Activated B cell treated with CpG ODN at 0.5 μM for 24 hours (primary cell): Measurements from ENCODE around the gene COG7. TPM values are rescaled to one million over a fixed set of nuclear protein-coding genes. Genes with fewer than 3 reads are reported as not detected.

Experiments
- ATAC-seq: fragments of 200-7000 bp; cut with Tn5 transposase; one replicate; pipeline ENCODE4 v1.10.0; 2021; ENCODE audit warnings: low read depth, mild to moderate bottlenecking, moderate library complexity
- CTCF ChIA-PET: fragments of 350-600 bp; sonication (Branson Sonifier 250); formaldehyde crosslinking; loops from one replicate; lab custom pipeline; 2021; ENCODE audit warnings: antibody characterized with exemption; lab: Charles Lee
- POLR2A ChIA-PET: fragments of 350-600 bp; sonication (Branson Sonifier 250); formaldehyde crosslinking; loops from one replicate; lab custom pipeline; 2021; ENCODE audit warnings: antibody characterized with exemption; lab: Charles Lee
- DNase-seq: peaks from one replicate; pipeline ENCODE4 v3.0.0; 2022
- H3K27ac Mint-ChIP-seq: one replicate; pipeline ENCODE4 v1.8.0; 2020; ENCODE audit warnings: mixed read lengths
- H3K27me3 Mint-ChIP-seq: one replicate; pipeline ENCODE4 v1.8.0; 2021; ENCODE audit warnings: mixed read lengths
- H3K36me3 Mint-ChIP-seq: one replicate; pipeline ENCODE4 v1.8.0; 2021; ENCODE audit warnings: low read depth, mixed read lengths
- H3K4me1 Mint-ChIP-seq: one replicate; pipeline ENCODE4 v1.8.0; 2021; ENCODE audit warnings: mixed read lengths
- H3K4me3 Mint-ChIP-seq: one replicate; pipeline ENCODE4 v1.8.0; 2020; ENCODE audit warnings: mild to moderate bottlenecking, mixed read lengths
- H3K9me3 Mint-ChIP-seq: one replicate; pipeline ENCODE4 v1.8.0; 2020; ENCODE audit warnings: mixed read lengths
- CTCF ChIP-seq: fragments of 200-600 bp; IDR thresholded peaks from one replicate; pipeline ENCODE4 v1.8.0; 2022; ENCODE audit warnings: antibody characterized with exemption, mild to moderate bottlenecking
- intact Hi-C: fragments of 100-400 bp; cut with micrococcal nuclease; formaldehyde crosslinking; loops from one replicate; pipeline ENCODE4 v1.15.1; 2024
- total RNA-seq: library from RNA; stranded (reverse); gene quantifications from 2 replicates; pipeline ENCODE4 v1.2.3, GENCODE V29; 2022

COG7 gene
- total RNA-seq, 1 donor from 2014 or later = 20.2 TPM

- POLR2A ChIA-PET = interaction anchor here (1.3 kb wide), 1 partner anchor 122 kb away, joined by 3 read pairs; the partner anchor contains the start of genes EARS2 and UBFD1
- CTCF ChIA-PET = interaction anchor here (0.7 to 5.2 kb wide), 22 partner anchors 8 to 265 kb away, joined by 3 to 64 read pairs (median 4); partner anchors contain the start of genes COG7, GGA2, NDUFAB1 and SCNN1G
- intact Hi-C loops = loop anchor here (10.0 kb wide), 1 partner anchor 1731 kb away; no protein-coding TSS in a partner anchor
- peak; percentile 41 for DNase-seq
- Mint-ChIP-seq H3K4me3 (no peak overlapping the region), H3K27me3 (no peaks in the 10 kb centered on the region), H3K27ac (no peak overlapping the region), H3K4me1 (peaks cover 8% of the 10 kb centered on the region), H3K36me3 (peaks cover 57% of the 10 kb centered on the region), H3K9me3 (no peaks in the 10 kb centered on the region)
- peak; percentile 75 for TF ChIP-seq CTCF
- ATAC-seq = peak; percentile 92
Measured at GRCh38 chr16:23435500-23435899, 17.5 kb downstream of the COG7 start.

- intact Hi-C loops = loop anchor here (1.0 to 10.0 kb wide), 2 partner anchors 252 to 1730 kb away; partner anchors contain the start of gene SCNN1G
- CTCF ChIA-PET = interaction anchor here (0.6 to 5.2 kb wide), 16 partner anchors 9 to 1725 kb away, joined by 3 to 64 read pairs (median 4); partner anchors contain the start of genes COG7 and SCNN1G
- Mint-ChIP-seq H3K27ac (no peak overlapping the region), H3K9me3 (no peaks in the 10 kb centered on the region), H3K4me3 (no peak overlapping the region), H3K27me3 (no peaks in the 10 kb centered on the region), H3K36me3 (peaks cover 59% of the 10 kb centered on the region), H3K4me1 (peaks cover 8% of the 10 kb centered on the region)
- ATAC-seq = peak; percentile 25
- POLR2A ChIA-PET = interaction anchor here (0.6 kb wide), 1 partner anchor 254 kb away, joined by 7 read pairs; no protein-coding TSS in a partner anchor
- DNase-seq = peak; percentile 15
- TF ChIP-seq CTCF = peak; percentile 87
Measured at GRCh38 chr16:23434380-23434779, 18.6 kb downstream of the COG7 start.

- ChIA-PET CTCF (interaction anchor here (0.8 to 5.2 kb wide), 10 partner anchors 8 to 1849 kb away, joined by 3 to 64 read pairs (median 4); partner anchors contain the start of genes COG7 and SCNN1G), POLR2A (interaction anchor here (0.6 to 0.7 kb wide), 2 partner anchors 98 to 253 kb away, joined by 4 to 7 read pairs; no protein-coding TSS in a partner anchor)
- TF ChIP-seq CTCF = no peak
- Mint-ChIP-seq H3K27ac (no peak overlapping the region), H3K9me3 (no peaks in the 10 kb centered on the region), H3K36me3 (peaks cover 57% of the 10 kb centered on the region), H3K27me3 (no peaks in the 10 kb centered on the region), H3K4me3 (no peak overlapping the region), H3K4me1 (peaks cover 8% of the 10 kb centered on the region)
- DNase-seq (no peak), ATAC-seq (no peak)
- intact Hi-C loops = loop anchor here (10.0 kb wide), 1 partner anchor 1729 kb away; no protein-coding TSS in a partner anchor
Measured at GRCh38 chr16:23433261-23433920, 19.6 kb downstream of the COG7 start.

- H3K4me3 Mint-ChIP-seq = no peak overlapping the region
- H3K27me3 Mint-ChIP-seq = no peaks in the 10 kb centered on the region
- no peak overlapping the region for H3K27ac Mint-ChIP-seq
- H3K9me3 Mint-ChIP-seq = no peaks in the 10 kb centered on the region
- POLR2A ChIA-PET = no interaction called here
- CTCF ChIA-PET = interaction anchor here (1.6 to 5.2 kb wide), 2 partner anchors 250 to 267 kb away, joined by 3 to 64 read pairs; partner anchors contain the start of gene SCNN1G
- TF ChIP-seq CTCF = no peak
- peaks cover 55% of the 10 kb centered on the region for H3K36me3 Mint-ChIP-seq
- no peak for ATAC-seq
- H3K4me1 Mint-ChIP-seq = peaks cover 8% of the 10 kb centered on the region
- intact Hi-C loops = loop anchor here (10.0 kb wide), 1 partner anchor 1728 kb away; no protein-coding TSS in a partner anchor
- DNase-seq = no peak
Measured at GRCh38 chr16:23432176-23433128, 20.5 kb downstream of the COG7 start.
